ENCODE results near the gene SPOCK3.
"Not testable (repeated sequence)": the region's sequence is repeated elsewhere in the genome, so short reads cannot be mapped to it uniquely, and the experiment has no call there.

The SPOCK3 gene

GRCh38 chr4:166777760-166778159, 456.5 kb downstream of the SPOCK3 start:
- H3K4me3 ChIP-seq (ENCODE audit: low read length): no peak overlapping the region
- DNase-seq (ENCODE audit: low read depth, low spot score): no peak

GRCh38 chr4:166763018-166763417, 471.3 kb downstream of the SPOCK3 start:
- no peak overlapping the region for H3K27ac ChIP-seq (ENCODE audit: low read length)
- H3K36me3 ChIP-seq (ENCODE audit: control insufficient read depth, insufficient read depth, low read length): no peaks in the 10 kb centered on the region
- H3K4me3 ChIP-seq (ENCODE audit: low read length): no peak overlapping the region
- H3K9me3 ChIP-seq (ENCODE audit: control insufficient read depth, insufficient read depth, low read length): no peaks in the 10 kb centered on the region
- no peaks in the 10 kb centered on the region for H3K4me1 ChIP-seq (ENCODE audit: control insufficient read depth, insufficient read depth, low read length)
- no peak for DNase-seq (ENCODE audit: low read depth, low spot score)
- H3K27me3 ChIP-seq (ENCODE audit: control insufficient read depth, insufficient read depth, low read length): no peaks in the 10 kb centered on the region

More at GRCh38 chr4:166777760-166778159, 456.5 kb downstream of the SPOCK3 start:
- Histone ChIP-seq H3K27ac (ENCODE audit: low read length) (no peak overlapping the region), H3K36me3 (ENCODE audit: control insufficient read depth, insufficient read depth, low read length) (no peaks in the 10 kb centered on the region), H3K9me3 (ENCODE audit: control insufficient read depth, insufficient read depth, low read length) (no peaks in the 10 kb centered on the region), H3K4me1 (ENCODE audit: control insufficient read depth, insufficient read depth, low read length) (no peaks in the 10 kb centered on the region), H3K27me3 (ENCODE audit: control insufficient read depth, insufficient read depth, low read length) (no peaks in the 10 kb centered on the region)

GRCh38 chr4:166741742-166742141, 492.6 kb downstream of the SPOCK3 start:
- Histone ChIP-seq H3K36me3 (ENCODE audit: control insufficient read depth, insufficient read depth, low read length) (peaks cover 3% of the 10 kb centered on the region; the same call in 1 of the 2 replicates), H3K9me3 (ENCODE audit: control insufficient read depth, insufficient read depth, low read length) (peaks cover 2% of the 10 kb centered on the region; the same call in 1 of the 2 replicates), H3K27me3 (ENCODE audit: control insufficient read depth, insufficient read depth, low read length) (no peaks in the 10 kb centered on the region), H3K27ac (ENCODE audit: low read length) (no peak overlapping the region), H3K4me1 (ENCODE audit: control insufficient read depth, insufficient read depth, low read length) (no peaks in the 10 kb centered on the region), H3K4me3 (ENCODE audit: low read length) (no peak overlapping the region)
- no CpG with 5 or more reads among the region's 1 CpG for WGBS (ENCODE audit: insufficient coverage, insufficient read length)
- DNase-seq (ENCODE audit: low read depth, low spot score): no peak

- not testable (repeated sequence) for H3K27me3 ChIP-seq (ENCODE audit: control insufficient read depth, insufficient read depth, low read length); DNase-seq (ENCODE audit: low read depth, low spot score); H3K4me1 ChIP-seq (ENCODE audit: control insufficient read depth, insufficient read depth, low read length); H3K27ac ChIP-seq (ENCODE audit: low read length); H3K9me3 ChIP-seq (ENCODE audit: control insufficient read depth, insufficient read depth, low read length); H3K36me3 ChIP-seq (ENCODE audit: control insufficient read depth, insufficient read depth, low read length); H3K4me3 ChIP-seq (ENCODE audit: low read length)
- WGBS (ENCODE audit: insufficient coverage, insufficient read length): no CpG with 5 or more reads among the region's 4 CpGs
These were observed 495.1 kb downstream of the SPOCK3 start for GRCh38 chr4:166739215-166739614.

GRCh38 chr4:166737430-166737829, 496.9 kb downstream of the SPOCK3 start:
- Histone ChIP-seq H3K27me3 (ENCODE audit: control insufficient read depth, insufficient read depth, low read length) (no peaks in the 10 kb centered on the region), H3K27ac (ENCODE audit: low read length) (no peak overlapping the region), H3K4me3 (ENCODE audit: low read length) (no peak overlapping the region), H3K9me3 (ENCODE audit: control insufficient read depth, insufficient read depth, low read length) (no peaks in the 10 kb centered on the region), H3K4me1 (ENCODE audit: control insufficient read depth, insufficient read depth, low read length) (no peaks in the 10 kb centered on the region), H3K36me3 (ENCODE audit: control insufficient read depth, insufficient read depth, low read length) (no peaks in the 10 kb centered on the region)
- DNase-seq (ENCODE audit: low read depth, low spot score): no peak

- Histone ChIP-seq H3K4me3 (ENCODE audit: low read length) (no peak overlapping the region), H3K27me3 (ENCODE audit: control insufficient read depth, insufficient read depth, low read length) (no peaks in the 10 kb centered on the region), H3K4me1 (ENCODE audit: control insufficient read depth, insufficient read depth, low read length) (no peaks in the 10 kb centered on the region), H3K9me3 (ENCODE audit: control insufficient read depth, insufficient read depth, low read length) (no peaks in the 10 kb centered on the region), H3K36me3 (ENCODE audit: control insufficient read depth, insufficient read depth, low read length) (no peaks in the 10 kb centered on the region), H3K27ac (ENCODE audit: low read length) (no peak overlapping the region)
- WGBS (ENCODE audit: insufficient coverage, insufficient read length): no CpG with 5 or more reads among the region's 1 CpG
- no peak for DNase-seq (ENCODE audit: low read depth, low spot score)
These were observed 498.7 kb downstream of the SPOCK3 start for GRCh38 chr4:166735553-166735952.

GRCh38 chr4:166734797-166735196, 499.5 kb downstream of the SPOCK3 start:
- Histone ChIP-seq H3K27me3 (ENCODE audit: control insufficient read depth, insufficient read depth, low read length) (no peaks in the 10 kb centered on the region), H3K36me3 (ENCODE audit: control insufficient read depth, insufficient read depth, low read length) (no peaks in the 10 kb centered on the region), H3K4me1 (ENCODE audit: control insufficient read depth, insufficient read depth, low read length) (no peaks in the 10 kb centered on the region), H3K9me3 (ENCODE audit: control insufficient read depth, insufficient read depth, low read length) (no peaks in the 10 kb centered on the region), H3K27ac (ENCODE audit: low read length) (no peak overlapping the region), H3K4me3 (ENCODE audit: low read length) (no peak overlapping the region)
- WGBS (ENCODE audit: insufficient coverage, insufficient read length): 100% methylated on average over 3 of the region's 3 CpGs
- no peak for DNase-seq (ENCODE audit: low read depth, low spot score)

- DNase-seq (ENCODE audit: low read depth, low spot score): no peak
- H3K27ac ChIP-seq (ENCODE audit: low read length): no peak overlapping the region
- H3K27me3 ChIP-seq (ENCODE audit: control insufficient read depth, insufficient read depth, low read length): no peaks in the 10 kb centered on the region
- H3K9me3 ChIP-seq (ENCODE audit: control insufficient read depth, insufficient read depth, low read length): no peaks in the 10 kb centered on the region
- H3K4me3 ChIP-seq (ENCODE audit: low read length): no peak overlapping the region
- WGBS (ENCODE audit: insufficient coverage, insufficient read length): no CpG with 5 or more reads among the region's 3 CpGs
- H3K36me3 ChIP-seq (ENCODE audit: control insufficient read depth, insufficient read depth, low read length): no peaks in the 10 kb centered on the region
- no peaks in the 10 kb centered on the region for H3K4me1 ChIP-seq (ENCODE audit: control insufficient read depth, insufficient read depth, low read length)
These were observed 500.6 kb downstream of the SPOCK3 start for GRCh38 chr4:166733686-166734085.

GRCh38 chr4:166726832-166727231, 507.5 kb downstream of the SPOCK3 start:
- WGBS (ENCODE audit: insufficient coverage, insufficient read length): no CpG with 5 or more reads among the region's 5 CpGs
- DNase-seq (ENCODE audit: low read depth, low spot score): no peak

GRCh38 chr4:166724369-166724768, 509.9 kb downstream of the SPOCK3 start:
- H3K9me3 ChIP-seq (ENCODE audit: control insufficient read depth, insufficient read depth, low read length): no peaks in the 10 kb centered on the region
- no peaks in the 10 kb centered on the region for H3K36me3 ChIP-seq (ENCODE audit: control insufficient read depth, insufficient read depth, low read length)
- no peak overlapping the region for H3K4me3 ChIP-seq (ENCODE audit: low read length)
- no peaks in the 10 kb centered on the region; the same call in 1 of the 2 replicates for H3K4me1 ChIP-seq (ENCODE audit: control insufficient read depth, insufficient read depth, low read length)
- no peak for DNase-seq (ENCODE audit: low read depth, low spot score)
- no peak overlapping the region for H3K27ac ChIP-seq (ENCODE audit: low read length)
- no CpG with 5 or more reads among the region's 1 CpG for WGBS (ENCODE audit: insufficient coverage, insufficient read length)
- H3K27me3 ChIP-seq (ENCODE audit: control insufficient read depth, insufficient read depth, low read length): no peaks in the 10 kb centered on the region

More at GRCh38 chr4:166726832-166727231, 507.5 kb downstream of the SPOCK3 start:
- Histone ChIP-seq H3K4me3 (ENCODE audit: low read length) (no peak overlapping the region), H3K27ac (ENCODE audit: low read length) (no peak overlapping the region), H3K27me3 (ENCODE audit: control insufficient read depth, insufficient read depth, low read length) (no peaks in the 10 kb centered on the region), H3K4me1 (ENCODE audit: control insufficient read depth, insufficient read depth, low read length) (no peaks in the 10 kb centered on the region; the same call in 1 of the 2 replicates), H3K36me3 (ENCODE audit: control insufficient read depth, insufficient read depth, low read length) (no peaks in the 10 kb centered on the region), H3K9me3 (ENCODE audit: control insufficient read depth, insufficient read depth, low read length) (no peaks in the 10 kb centered on the region)

GRCh38 chr4:166723532-166724140, 510.7 kb downstream of the SPOCK3 start:
- no CpG with 5 or more reads among the region's 5 CpGs for WGBS (ENCODE audit: insufficient coverage, insufficient read length)
- no peaks in the 10 kb centered on the region for H3K9me3 ChIP-seq (ENCODE audit: control insufficient read depth, insufficient read depth, low read length)
- H3K4me3 ChIP-seq (ENCODE audit: low read length): no peak overlapping the region
- H3K27ac ChIP-seq (ENCODE audit: low read length): no peak overlapping the region
- no peaks in the 10 kb centered on the region; the same call in 1 of the 2 replicates for H3K4me1 ChIP-seq (ENCODE audit: control insufficient read depth, insufficient read depth, low read length)
- no peaks in the 10 kb centered on the region for H3K36me3 ChIP-seq (ENCODE audit: control insufficient read depth, insufficient read depth, low read length)
- H3K27me3 ChIP-seq (ENCODE audit: control insufficient read depth, insufficient read depth, low read length): no peaks in the 10 kb centered on the region
- no peak for DNase-seq (ENCODE audit: low read depth, low spot score)

All from iPS DF 6.9 (cell line).